Tibial nerve (tissue), 4 donors: ENCODE measurements around the gene NUBP2. TPM values are rescaled to one million over a fixed set of nuclear protein-coding genes. Genes with fewer than 3 reads are reported as not detected.

Experiments used
- DNase-seq, 2 donors: peaks; one replicate each; pipeline ENCODE4 v3.0.0-alpha.2; 2019; ENCODE audit warnings: low spot score in 2 of 2
- H3K27ac ChIP-seq, 4 donors: fragments of 200-600 bp; sonication (generic) in 3 of 4; one replicate each; pipeline ENCODE4 v1.5.1; 2017 to 2019; ENCODE audit warnings: mild to moderate bottlenecking in 1 of 4
- H3K27me3 ChIP-seq, 2 donors: fragments of 200-600 bp; sonication (generic) in 1 of 2; one replicate each; pipeline versions ENCODE4 v1.5.1 to v1.6.0; 2017 to 2019
- H3K36me3 ChIP-seq, 3 donors: fragments of 200-600 bp; sonication (generic); one replicate each; pipeline ENCODE4 v1.5.1; 2018 to 2019
- H3K4me1 ChIP-seq, 4 donors: fragments of 200-600 bp; sonication (generic) in 3 of 4; one replicate each; pipeline ENCODE4 v1.5.1; 2017 to 2019
- H3K4me3 ChIP-seq, 4 donors: fragments of 200-600 bp; sonication (generic) in 3 of 4; one replicate each; pipeline ENCODE4 v1.5.1; 2017 to 2019; ENCODE audit warnings: mild to moderate bottlenecking in 1 of 4, moderate library complexity in 1 of 4
- H3K9me3 ChIP-seq, 4 donors: fragments of 200-600 bp; sonication (generic) in 3 of 4; one replicate each; pipeline ENCODE4 v1.5.1; 2017 to 2019
- EP300 ChIP-seq, 2 donors: sonication (generic); formaldehyde crosslinking; IDR thresholded peaks; one replicate each; pipeline ENCODE4 v1.6.1; 2017; ENCODE audit warnings: antibody characterized with exemption in 2 of 2, mild to moderate bottlenecking in 1 of 2
- POLR2A ChIP-seq, 2 donors: fragments of 450-650 bp; IDR thresholded peaks; one replicate each; pipeline ENCODE4 v1.6.1; 2017; ENCODE audit warnings: antibody characterized with exemption in 2 of 2, mild to moderate bottlenecking in 2 of 2, moderate library complexity in 2 of 2
- WGBS, 2 donors: methylation state at CpG; one replicate each; pipeline ENCODE4 v1.1.5; 2018; 5-methylcytosine and 5-hydroxymethylcytosine counted together
- total RNA-seq, 4 donors: library from RNA; depleted of rRNA; stranded (reverse); fragments of >200 nt; gene quantifications; one replicate each; pipeline ENCODE4 v1.1.0, GENCODE V29; 2016
- TF ChIP-seq, protein P1 (sequence below), 5 experiments: fragments of 200-600 bp in 3 of 5; fragments of 450-650 bp in 2 of 5; sonication (generic) in 3 of 5; IDR thresholded peaks; one replicate each; pipeline ENCODE4 v1.5.1; 2016 to 2019; ENCODE audit warnings: antibody characterized with exemption in 5 of 5, mild to moderate bottlenecking in 3 of 5, moderate library complexity in 2 of 5

Gene NUBP2
- total RNA-seq, 4 donors from 2014 or later = 73.5 to 93.9 (median 87.4) TPM

DNA sequence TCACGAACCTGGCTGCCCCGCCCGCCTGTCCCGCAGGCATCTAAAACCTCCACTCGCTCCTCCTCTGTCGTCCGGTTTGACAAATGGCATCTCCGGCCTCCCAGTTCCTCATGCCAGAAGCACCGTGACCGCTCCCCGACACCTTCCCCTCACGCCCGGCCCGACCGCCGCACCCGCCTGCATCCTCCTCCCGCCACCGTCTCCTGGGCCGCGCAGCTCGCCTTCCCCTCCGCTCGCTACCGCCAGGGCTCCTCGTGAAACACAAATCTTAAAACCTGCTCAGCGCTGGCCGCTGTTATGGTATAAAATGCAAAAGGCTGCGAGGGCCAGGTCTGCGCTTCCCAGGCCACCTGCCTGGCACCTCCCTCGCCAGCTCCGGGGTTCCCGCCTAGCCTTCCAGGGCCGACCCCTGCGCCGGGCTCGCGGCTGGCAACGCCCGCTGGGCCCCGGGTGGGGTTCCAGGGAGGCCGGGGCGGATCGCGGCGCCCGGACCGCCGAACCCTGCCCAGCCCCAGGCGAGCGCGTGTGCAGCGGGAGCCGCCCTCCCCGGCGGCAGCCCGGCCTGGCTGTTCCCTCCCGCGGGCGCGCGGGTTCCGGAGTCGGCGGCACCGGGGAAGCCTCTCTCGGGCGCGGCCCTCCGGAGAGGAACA, 877 bp upstream of the NUBP2 start:
- Histone ChIP-seq H3K4me3 (peak overlapping the region; percentile 80 to 93 (median 88)), H3K36me3 (peaks cover 0 to 62% (median 0%) of the 10 kb centered on the region in 3 donors), H3K27me3 (no peaks in the 10 kb centered on the region), H3K4me1 (peaks cover 0 to 62% (median 27%) of the 10 kb centered on the region in 4 donors), H3K27ac (peak overlapping the region; percentile 74 to 91 (median 86)), H3K9me3 (no peaks in the 10 kb centered on the region)
- TF ChIP-seq EP300 (IDR thresholded peaks at IDR 0.05) = no peak
- TF ChIP-seq, protein P1, sequence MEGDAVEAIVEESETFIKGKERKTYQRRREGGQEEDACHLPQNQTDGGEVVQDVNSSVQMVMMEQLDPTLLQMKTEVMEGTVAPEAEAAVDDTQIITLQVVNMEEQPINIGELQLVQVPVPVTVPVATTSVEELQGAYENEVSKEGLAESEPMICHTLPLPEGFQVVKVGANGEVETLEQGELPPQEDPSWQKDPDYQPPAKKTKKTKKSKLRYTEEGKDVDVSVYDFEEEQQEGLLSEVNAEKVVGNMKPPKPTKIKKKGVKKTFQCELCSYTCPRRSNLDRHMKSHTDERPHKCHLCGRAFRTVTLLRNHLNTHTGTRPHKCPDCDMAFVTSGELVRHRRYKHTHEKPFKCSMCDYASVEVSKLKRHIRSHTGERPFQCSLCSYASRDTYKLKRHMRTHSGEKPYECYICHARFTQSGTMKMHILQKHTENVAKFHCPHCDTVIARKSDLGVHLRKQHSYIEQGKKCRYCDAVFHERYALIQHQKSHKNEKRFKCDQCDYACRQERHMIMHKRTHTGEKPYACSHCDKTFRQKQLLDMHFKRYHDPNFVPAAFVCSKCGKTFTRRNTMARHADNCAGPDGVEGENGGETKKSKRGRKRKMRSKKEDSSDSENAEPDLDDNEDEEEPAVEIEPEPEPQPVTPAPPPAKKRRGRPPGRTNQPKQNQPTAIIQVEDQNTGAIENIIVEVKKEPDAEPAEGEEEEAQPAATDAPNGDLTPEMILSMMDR (IDR thresholded peaks at IDR 0.05) = no peak
- TF ChIP-seq POLR2A (IDR thresholded peaks at IDR 0.05) = no peak
- 1% methylated on average over 31 to 47 of the region's 70 CpGs for WGBS, 2 donors
- DNase-seq = no peak

DNA sequence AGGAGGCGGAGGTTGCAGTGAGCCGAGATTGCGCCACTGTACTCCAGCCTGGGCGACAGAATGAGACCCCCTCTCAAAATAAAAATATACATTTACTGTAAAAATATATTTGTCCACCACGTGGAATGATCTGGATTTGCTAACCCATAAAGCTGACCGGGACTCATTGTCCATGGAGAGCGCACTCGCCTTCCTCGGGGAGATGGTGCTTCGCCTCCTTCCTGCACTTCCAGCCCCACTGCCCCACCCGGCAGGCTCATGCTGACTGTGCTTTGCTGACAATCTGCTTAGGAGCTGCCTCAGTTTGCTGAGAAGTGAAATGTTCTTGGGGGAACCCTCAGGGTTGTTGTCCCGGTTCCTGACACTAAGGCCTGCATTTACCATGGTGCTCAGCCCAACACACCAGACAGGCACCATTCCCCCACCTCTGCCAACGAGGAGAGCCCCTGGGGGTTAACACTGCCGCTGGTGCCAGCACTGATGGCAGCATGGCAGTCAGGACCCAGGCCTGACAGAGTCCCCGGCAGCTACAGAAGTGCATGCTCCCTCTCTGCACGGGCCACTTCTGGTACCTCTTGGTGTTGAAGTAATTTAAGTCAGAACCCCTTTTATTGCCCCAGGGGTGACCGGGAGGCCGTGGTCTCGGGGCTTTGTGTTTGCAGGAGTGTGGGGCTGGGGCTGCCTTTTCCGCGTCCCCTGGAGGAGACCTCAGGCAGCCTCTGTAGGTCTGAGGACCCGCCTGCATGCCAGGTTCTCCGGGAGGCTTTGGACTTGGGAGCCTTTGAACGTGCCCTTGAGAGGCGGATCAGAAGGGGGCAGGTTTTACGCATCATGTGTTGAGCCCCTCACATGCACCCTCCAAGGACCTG, 2.5 kb downstream of the NUBP2 start:
- Histone ChIP-seq H3K4me1 (peaks cover 0 to 65% (median 27%) of the 10 kb centered on the region in 4 donors), H3K36me3 (peaks cover 0 to 62% (median 6%) of the 10 kb centered on the region in 3 donors), H3K27me3 (no peaks in the 10 kb centered on the region), H3K9me3 (no peaks in the 10 kb centered on the region), H3K4me3 (no peak overlapping the region), H3K27ac (no peak overlapping the region)
- TF ChIP-seq EP300 (IDR thresholded peaks at IDR 0.05) (no peak), POLR2A (IDR thresholded peaks at IDR 0.05) (no peak)
- TF ChIP-seq, protein P1 (IDR thresholded peaks at IDR 0.05) = no peak
- no peak for DNase-seq
- 84 to 86% methylated on average over 26 of the region's 26 CpGs for WGBS, 2 donors

DNA sequence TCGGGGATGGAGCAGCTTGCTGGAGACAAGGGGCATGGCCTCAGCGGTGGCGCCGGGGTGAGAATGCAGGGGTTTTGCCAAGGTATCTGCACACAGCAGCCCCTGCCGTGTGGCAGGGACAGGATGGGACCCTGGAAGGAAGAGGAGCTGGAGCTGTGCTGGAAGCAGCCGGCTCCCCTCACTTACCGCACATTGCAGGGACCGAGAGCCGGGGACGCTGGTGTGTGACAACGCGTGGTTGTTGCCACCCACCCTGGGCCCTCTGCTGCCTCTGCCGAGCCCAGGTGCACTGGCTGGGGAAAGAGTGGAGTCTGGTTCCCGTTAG, 3.0 kb downstream of the NUBP2 start:
- Histone ChIP-seq H3K4me3 (no peak overlapping the region), H3K36me3 (peaks cover 0 to 62% (median 6%) of the 10 kb centered on the region in 3 donors)
- 83 to 86% methylated on average over 14 of the region's 14 CpGs for WGBS, 2 donors

DNA sequence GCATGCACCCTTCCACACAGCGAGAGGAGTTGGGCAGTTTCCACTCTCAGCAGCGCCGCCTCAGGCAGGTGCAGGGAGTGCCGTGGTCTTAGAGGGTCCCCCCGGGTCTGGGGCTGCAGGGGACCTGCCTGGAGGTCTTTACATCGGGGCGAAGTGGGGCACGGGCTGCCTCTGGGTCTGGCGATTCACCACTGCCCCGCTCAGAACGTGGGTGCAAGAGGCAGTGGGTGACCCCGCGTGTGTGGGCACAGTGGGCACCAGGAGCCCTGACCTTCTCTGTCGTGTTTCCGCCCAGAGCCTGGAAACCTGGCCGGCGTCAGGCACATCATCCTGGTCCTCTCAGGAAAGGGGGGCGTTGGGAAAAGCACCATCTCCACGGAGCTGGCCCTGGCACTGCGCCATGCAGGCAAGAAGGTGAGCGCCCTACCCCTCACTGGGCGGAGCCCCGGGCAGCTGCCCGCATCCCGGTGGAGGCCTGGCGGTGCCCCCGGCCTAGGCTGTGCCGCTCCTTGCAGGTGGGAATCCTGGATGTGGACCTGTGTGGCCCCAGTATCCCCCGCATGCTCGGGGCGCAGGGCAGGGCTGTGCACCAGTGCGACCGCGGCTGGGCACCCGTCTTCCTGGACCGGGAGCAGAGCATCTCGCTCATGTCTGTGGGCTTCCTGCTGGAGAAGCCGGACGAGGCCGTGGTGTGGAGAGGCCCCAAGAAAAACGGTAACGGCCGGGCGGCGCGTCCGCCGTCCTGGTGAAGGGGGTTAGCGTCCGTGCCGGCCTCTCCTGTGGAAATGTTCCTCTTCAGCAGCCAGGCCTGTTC, 3.7 kb downstream of the NUBP2 start:
- WGBS, 2 donors = 89 to 90% methylated on average over 40 to 46 of the region's 51 CpGs
- Histone ChIP-seq H3K27me3 (no peaks in the 10 kb centered on the region), H3K36me3 (peaks cover 0 to 67% (median 6%) of the 10 kb centered on the region in 3 donors), H3K4me3 (no peak overlapping the region), H3K27ac (no peak overlapping the region), H3K9me3 (no peaks in the 10 kb centered on the region), H3K4me1 (peaks cover 0 to 53% (median 20%) of the 10 kb centered on the region in 4 donors)
- TF ChIP-seq, protein P1 (IDR thresholded peaks at IDR 0.05) = no peak
- no peak for TF ChIP-seq POLR2A (IDR thresholded peaks at IDR 0.05)
- no peak for TF ChIP-seq EP300 (IDR thresholded peaks at IDR 0.05)
- DNase-seq = no peak

More for the DNA sequence above, 3.0 kb downstream of the NUBP2 start:
- DNase-seq = no peak
- Histone ChIP-seq H3K4me1 (peaks cover 0 to 59% (median 26%) of the 10 kb centered on the region in 4 donors), H3K27ac (no peak overlapping the region), H3K9me3 (no peaks in the 10 kb centered on the region), H3K27me3 (no peaks in the 10 kb centered on the region)
- TF ChIP-seq, protein P1 (IDR thresholded peaks at IDR 0.05) = no peak
- TF ChIP-seq POLR2A (IDR thresholded peaks at IDR 0.05) = no peak
- no peak for TF ChIP-seq EP300 (IDR thresholded peaks at IDR 0.05)
